Measurements from ENCODE around the gene CWC27.

The CWC27 gene

GRCh38 chr5:64968591-64969110, 199.9 kb downstream of the CWC27 start:
- TF ChIP-seq CTCF (IDR thresholded peaks at IDR 0.05; ENCODE audit: borderline replicate concordance, extremely low read depth, low read length, poor library complexity, severe bottlenecking) (no peak), EZH2 (IDR thresholded peaks at IDR 0.05; ENCODE audit: borderline replicate concordance, low read depth, low read length, severe bottlenecking) (no peak)
- Histone ChIP-seq H2AFZ (ENCODE audit: low read depth, low read length) (no peak overlapping the region), H4K20me1 (ENCODE audit: insufficient read depth, low read length) (no peaks in the 10 kb centered on the region), H3K4me2 (ENCODE audit: insufficient read depth, low read length) (no peak overlapping the region), H3K36me3 (ENCODE audit: insufficient read depth, low read length) (peaks cover 15% of the 10 kb centered on the region; the same call in 1 of the 2 replicates), H3K4me1 (ENCODE audit: insufficient read depth, low read length) (no peaks in the 10 kb centered on the region), H3K9me3 (ENCODE audit: insufficient read depth, low read length, severe bottlenecking) (peaks cover 5% of the 10 kb centered on the region), H3K9ac (ENCODE audit: low read depth, low read length) (no peak overlapping the region), H3K27ac (ENCODE audit: low read length) (no peak overlapping the region), H3K4me3 (ENCODE audit: low read depth in 1 of 2, low read length in 2 of 2) (no peak overlapping the region), H3K79me2 (ENCODE audit: insufficient read depth, low read length) (no peaks in the 10 kb centered on the region), H3K27me3 (ENCODE audit: insufficient read depth, low read length, poor library complexity) (no peaks in the 10 kb centered on the region)
- ATAC-seq (ENCODE audit: insufficient read depth, low read depth) = no peak
- DNase-seq = no peak

- no peak overlapping the region for H3K4me3 ChIP-seq (ENCODE audit: low read depth in 1 of 2, low read length in 2 of 2)
- no peak overlapping the region for H2AFZ ChIP-seq (ENCODE audit: low read depth, low read length)
- H3K9ac ChIP-seq (ENCODE audit: low read depth, low read length) = no peak overlapping the region
- no peaks in the 10 kb centered on the region for H4K20me1 ChIP-seq (ENCODE audit: insufficient read depth, low read length)
- H3K4me1 ChIP-seq (ENCODE audit: insufficient read depth, low read length) = no peaks in the 10 kb centered on the region
- H3K27ac ChIP-seq (ENCODE audit: low read length) = no peak overlapping the region
- ATAC-seq (ENCODE audit: insufficient read depth, low read depth) = no peak
- DNase-seq = no peak
- H3K9me3 ChIP-seq (ENCODE audit: insufficient read depth, low read length, severe bottlenecking) = no peaks in the 10 kb centered on the region
- H3K4me2 ChIP-seq (ENCODE audit: insufficient read depth, low read length) = no peak overlapping the region
- peaks cover 15% of the 10 kb centered on the region; the same call in 1 of the 2 replicates for H3K36me3 ChIP-seq (ENCODE audit: insufficient read depth, low read length)
- no peaks in the 10 kb centered on the region for H3K27me3 ChIP-seq (ENCODE audit: insufficient read depth, low read length, poor library complexity)
- H3K79me2 ChIP-seq (ENCODE audit: insufficient read depth, low read length) = no peaks in the 10 kb centered on the region
- TF ChIP-seq CTCF (IDR thresholded peaks at IDR 0.05; ENCODE audit: borderline replicate concordance, extremely low read depth, low read length, poor library complexity, severe bottlenecking) = no peak
- TF ChIP-seq EZH2 (IDR thresholded peaks at IDR 0.05; ENCODE audit: borderline replicate concordance, low read depth, low read length, severe bottlenecking) = no peak
Measured at GRCh38 chr5:64969578-64969977, 200.8 kb downstream of the CWC27 start.

GRCh38 chr5:64971513-64971912, 202.8 kb downstream of the CWC27 start:
- ATAC-seq (ENCODE audit: insufficient read depth, low read depth) = no peak
- H2AFZ ChIP-seq (ENCODE audit: low read depth, low read length) = no peak overlapping the region

More at GRCh38 chr5:64971513-64971912, 202.8 kb downstream of the CWC27 start:
- Histone ChIP-seq H3K4me1 (ENCODE audit: insufficient read depth, low read length) (no peaks in the 10 kb centered on the region), H3K9ac (ENCODE audit: low read depth, low read length) (no peak overlapping the region), H3K27ac (ENCODE audit: low read length) (no peak overlapping the region), H3K27me3 (ENCODE audit: insufficient read depth, low read length, poor library complexity) (no peaks in the 10 kb centered on the region), H3K4me3 (ENCODE audit: low read depth in 1 of 2, low read length in 2 of 2) (no peak overlapping the region), H4K20me1 (ENCODE audit: insufficient read depth, low read length) (no peaks in the 10 kb centered on the region), H3K4me2 (ENCODE audit: insufficient read depth, low read length) (no peak overlapping the region), H3K36me3 (ENCODE audit: insufficient read depth, low read length) (peaks cover 20% of the 10 kb centered on the region; the same call in 1 of the 2 replicates), H3K9me3 (ENCODE audit: insufficient read depth, low read length, severe bottlenecking) (no peaks in the 10 kb centered on the region), H3K79me2 (ENCODE audit: insufficient read depth, low read length) (no peaks in the 10 kb centered on the region)
- no peak for DNase-seq
- no peak for TF ChIP-seq CTCF (IDR thresholded peaks at IDR 0.05; ENCODE audit: borderline replicate concordance, extremely low read depth, low read length, poor library complexity, severe bottlenecking)
- TF ChIP-seq EZH2 (IDR thresholded peaks at IDR 0.05; ENCODE audit: borderline replicate concordance, low read depth, low read length, severe bottlenecking) = no peak

All from DND-41 (cell line).